Stimulated activated CD4-positive, alpha-beta T cell treated with anti-CD3 and anti-CD28 coated beads, Interleukin-1b, Interleukin-23, amount 100 ng/mL, for 24 hours (primary cell): Measurements from ENCODE around the gene ST8SIA1.

ENCODE experiments used
- DNase-seq, 4 experiments: peaks; one replicate each; pipeline ENCODE4 v3.0.0-alpha.2; 2020; ENCODE audit warnings: low read depth in 4 of 4, low spot score in 1 of 4

The ST8SIA1 gene

DNA sequence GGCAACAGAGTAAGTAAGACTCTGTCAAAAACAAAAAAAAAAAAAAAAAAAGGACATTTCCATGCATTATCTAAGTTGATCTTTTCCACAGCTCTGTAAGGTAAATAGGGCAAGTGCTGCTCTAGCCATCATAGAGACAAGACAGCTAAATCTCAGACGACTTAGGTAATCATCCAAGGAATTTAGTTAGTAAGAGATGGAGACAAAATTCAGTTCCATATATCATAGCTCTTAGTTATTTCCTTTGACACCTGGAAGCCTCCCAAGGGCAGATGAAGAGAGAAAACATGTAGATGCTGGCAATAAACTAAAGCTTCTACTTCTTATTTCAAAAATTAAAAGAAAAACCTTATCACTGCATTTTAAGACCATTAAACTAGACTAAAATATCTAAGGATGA is 48.7 kb downstream of the ST8SIA1 start:
- no peak for DNase-seq

DNA sequence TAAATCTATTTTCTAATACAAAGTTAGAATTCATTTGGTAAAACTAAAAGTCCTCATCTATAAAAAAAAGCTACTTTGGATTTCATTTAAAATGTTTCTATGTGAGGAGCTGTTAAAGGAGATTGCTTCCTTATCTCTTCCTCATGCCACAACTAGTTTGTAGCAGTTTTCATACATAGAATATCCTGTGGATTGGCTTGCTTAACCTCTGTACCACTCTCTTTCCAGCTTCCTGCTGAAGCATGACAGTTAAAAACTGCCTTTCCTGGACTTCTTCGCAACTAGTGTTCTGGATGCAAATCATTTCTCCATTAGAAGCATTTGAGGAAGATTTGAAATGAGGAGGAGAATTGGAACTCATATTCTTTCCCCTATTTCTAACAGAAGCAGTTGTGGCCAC is 49.6 kb downstream of the ST8SIA1 start:
- no peak for DNase-seq

DNA sequence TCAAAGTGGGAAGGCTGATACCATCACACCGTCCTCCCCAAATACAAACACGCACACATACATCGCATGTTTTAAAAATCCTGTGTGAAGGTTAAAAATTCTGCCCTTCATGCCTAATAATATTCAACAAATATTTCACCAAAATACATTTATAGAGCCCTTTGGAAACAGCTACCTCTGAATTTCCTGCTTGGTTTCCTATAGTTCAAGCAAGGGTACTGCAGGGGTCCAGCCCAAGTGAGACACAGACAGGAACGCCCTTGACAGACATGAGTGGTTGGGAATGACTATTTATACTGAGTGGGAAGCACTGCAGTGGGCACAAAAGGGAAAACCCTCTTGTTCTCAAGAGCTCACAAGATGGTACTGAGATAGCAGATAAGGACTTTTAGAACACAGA is 51.0 kb downstream of the ST8SIA1 start:
- DNase-seq, result no peak

DNA sequence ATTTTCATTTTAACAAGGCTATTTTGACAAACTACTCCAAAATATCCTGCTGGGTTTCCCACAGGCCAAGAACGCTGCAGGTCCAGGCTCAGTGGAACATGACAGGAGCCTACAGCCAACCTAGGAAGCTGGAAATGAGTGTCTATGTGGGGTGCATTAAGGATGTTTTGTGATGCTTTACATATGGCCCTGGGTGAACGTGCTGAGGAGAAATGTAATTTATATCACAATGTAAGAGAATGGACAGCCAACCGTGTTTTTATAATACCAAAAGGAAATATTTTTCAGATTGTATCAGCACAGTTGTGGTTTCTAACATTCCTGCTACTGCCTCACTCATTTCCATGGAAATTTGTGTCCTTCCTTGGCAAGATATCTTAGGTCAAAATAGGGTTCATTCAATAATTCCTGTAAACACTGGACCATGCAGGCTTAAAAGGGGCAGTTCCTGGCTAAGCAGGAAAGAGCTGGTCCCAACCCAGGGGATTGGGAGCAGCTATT is 51.5 kb downstream of the ST8SIA1 start:
- DNase-seq, result no peak

DNA sequence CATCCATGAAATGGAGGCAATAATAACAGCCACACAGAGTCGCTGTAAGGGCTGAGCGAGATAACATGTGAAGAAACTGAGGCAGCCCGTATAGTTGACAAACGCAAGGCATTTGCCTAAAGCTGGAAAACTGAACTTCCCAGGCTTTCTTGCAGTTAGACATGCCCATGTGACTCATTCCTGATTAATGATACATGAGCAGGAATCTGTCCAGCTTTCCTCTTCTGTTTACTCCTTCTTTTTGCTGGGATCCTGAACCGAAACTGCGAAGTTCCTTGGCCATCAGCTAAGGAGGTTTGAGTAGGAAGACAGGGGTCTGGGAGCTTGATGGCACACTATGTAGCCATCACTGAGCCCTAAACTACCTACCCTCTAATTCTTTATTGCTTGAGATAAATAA is 52.2 kb downstream of the ST8SIA1 start:
- DNase-seq, result no peak

DNA sequence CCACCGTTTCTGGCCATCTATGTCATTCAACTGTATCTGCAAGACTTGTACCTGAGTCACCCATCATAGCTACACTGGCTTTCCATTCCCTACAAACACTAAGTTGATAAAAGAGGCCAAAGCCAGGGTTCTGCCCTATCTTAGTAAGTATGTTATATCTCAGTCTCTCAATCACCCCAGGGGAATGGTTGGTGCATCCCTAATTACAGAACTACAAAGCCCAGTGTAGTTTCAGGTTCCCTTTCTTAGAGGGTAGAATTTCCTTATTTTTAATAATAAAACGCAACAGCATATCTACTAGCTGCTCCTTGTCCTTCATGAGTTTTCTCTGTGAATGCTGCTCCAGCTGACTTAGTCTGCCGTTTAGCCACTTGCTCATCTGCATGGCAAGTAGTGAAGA is 57.6 kb downstream of the ST8SIA1 start:
- DNase-seq, result no peak

DNA sequence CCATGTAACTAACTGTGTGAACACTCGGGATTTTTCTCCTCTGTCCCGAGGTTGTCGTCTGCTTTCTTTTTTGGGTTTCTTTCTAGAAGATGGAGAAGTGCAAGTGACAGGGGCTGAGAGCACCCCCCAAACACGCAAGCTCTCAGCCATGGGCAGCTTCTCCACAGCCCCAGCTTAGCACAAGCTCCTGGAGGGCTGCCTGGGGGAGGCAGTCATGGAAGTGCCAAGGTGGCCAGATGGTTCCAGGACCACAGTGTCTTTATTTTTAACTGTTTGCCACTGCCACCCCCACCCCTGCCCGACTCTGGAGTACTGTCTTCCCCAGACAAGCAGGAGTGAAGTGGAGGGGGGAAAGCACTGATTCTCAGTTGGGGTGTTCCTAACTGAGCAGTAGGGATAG is 58.2 kb downstream of the ST8SIA1 start:
- no peak for DNase-seq

DNA sequence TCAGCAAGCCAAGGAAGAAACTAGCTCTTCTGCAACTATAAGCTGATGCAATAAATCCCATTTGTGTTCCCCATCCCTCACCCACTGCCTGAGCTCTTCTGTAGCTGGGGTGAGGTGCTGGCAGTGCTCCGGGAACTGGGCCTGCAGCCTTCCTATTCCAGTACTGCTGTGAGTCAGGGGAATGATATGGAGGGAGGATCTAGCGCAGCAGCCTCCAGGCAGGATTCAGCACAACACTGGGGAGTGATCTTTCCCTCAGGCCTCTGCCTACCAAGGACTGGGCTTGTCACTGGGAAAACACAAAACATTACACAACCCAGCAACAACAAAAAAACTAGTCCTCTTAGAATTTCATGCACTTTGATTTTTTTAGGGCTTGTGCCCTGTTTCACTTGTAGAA is 58.7 kb downstream of the ST8SIA1 start:
- DNase-seq, result no peak

DNA sequence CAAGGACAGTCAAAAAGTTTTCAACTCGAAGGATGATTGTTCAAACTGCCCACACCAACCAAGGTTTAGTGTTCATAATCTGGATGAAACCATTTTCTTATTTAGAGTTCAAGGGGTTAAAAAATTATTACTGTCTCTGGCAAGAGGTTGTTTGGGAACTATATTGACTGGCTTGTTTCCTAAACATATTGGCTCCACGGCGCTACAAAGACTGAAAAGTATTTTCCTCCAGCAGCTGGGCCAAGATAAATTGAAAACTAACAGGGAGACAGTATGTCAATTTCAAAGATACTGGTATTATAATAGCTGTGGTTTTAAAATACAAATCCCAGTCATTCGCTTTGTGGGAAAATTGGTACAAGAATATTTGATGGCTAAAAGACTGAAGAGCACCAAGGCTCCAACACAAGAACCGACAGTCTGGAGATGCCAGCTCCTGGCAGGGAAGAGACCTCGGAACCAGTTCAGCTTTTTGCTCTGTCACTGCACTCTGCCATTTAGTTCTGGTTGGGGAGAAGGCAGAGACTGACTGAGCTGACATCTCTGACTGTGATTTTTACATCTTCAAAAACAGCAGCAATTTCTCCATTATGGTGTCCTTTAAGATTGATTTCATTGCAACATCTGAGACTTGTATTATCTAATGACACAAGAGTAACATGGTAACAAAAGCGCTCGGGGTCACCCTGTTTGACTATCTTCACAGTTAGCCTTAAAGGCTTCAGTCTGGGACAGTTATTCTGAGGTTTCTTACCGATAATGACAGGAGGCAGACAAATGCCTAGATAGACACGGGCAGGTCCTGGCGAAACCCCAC is 62.0 kb downstream of the ST8SIA1 start:
- no peak for DNase-seq

DNA sequence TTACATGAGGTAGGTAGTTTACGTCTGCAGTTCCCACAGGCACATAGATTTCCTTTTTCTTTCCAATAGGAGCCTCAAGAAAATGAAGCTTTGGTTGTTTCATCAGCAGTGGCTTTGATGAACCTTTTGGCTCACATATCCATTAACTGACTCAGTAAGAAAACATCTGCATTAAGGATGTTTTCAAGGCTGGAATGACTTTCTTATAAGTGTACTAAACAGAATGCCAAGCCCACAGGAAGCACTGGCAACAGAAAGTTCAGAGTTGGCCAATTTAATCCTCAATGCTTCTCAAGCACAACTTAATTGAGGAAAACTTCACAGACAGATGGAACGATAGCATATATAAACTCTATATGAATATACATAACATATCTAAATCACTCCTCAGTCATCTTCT is 63.5 kb downstream of the ST8SIA1 start:
- no peak for DNase-seq

DNA sequence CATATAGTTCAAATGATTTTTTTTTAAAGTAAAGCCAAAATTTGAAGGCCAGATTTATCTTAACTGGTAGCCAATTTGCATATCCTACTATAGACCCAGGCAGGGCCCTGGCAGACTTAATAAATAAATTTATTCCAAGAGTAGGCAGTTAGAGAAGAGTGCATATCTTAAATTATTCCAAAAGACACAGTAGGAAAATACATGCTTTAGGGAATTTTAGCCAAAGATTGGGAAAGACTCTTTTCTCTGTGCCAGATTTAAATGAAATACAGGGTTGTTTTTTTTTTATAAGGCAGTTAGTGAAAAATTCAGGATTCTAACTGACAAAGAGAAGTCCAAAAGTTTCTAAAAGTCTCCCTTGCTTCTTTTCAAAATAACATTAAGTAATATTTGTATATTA is 65.5 kb downstream of the ST8SIA1 start:
- DNase-seq, result no peak

DNA sequence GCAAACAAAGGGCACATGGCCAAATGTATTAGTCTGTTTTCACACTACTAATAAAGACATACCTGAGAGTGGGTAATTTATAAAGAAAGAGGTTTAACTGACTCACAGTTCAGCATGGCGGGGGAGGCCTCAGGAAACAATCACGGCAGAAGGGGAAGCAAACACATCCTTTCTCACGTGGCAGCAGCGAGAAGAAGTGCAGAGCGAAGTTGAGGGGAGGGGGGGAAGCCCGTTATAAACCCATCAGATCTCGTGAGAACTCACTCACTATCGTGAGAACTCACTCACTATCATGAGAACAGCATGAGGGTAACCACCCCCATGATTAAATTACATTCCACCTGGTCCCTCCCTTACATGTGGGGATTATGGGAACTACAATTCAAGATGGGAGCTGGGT is 66.1 kb downstream of the ST8SIA1 start:
- no peak for DNase-seq

DNA sequence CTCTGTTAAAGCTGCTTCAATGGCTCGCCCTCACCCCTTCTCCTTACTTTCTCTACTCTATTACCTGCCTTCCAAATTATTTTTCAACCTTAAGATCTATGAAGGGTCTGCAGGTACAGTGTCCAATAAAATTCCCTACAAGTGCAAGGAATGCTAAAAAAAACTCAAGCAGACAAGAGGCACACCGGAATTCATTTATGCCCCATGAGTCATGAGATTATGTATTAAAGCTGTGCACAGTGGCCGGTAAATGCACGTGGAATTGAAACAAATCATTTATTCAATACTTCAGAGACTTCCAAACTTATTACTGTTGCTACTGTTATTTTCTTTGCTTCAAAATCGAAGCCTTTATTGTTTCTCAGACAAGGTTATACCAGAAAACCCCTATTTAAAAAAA is 68.4 kb downstream of the ST8SIA1 start:
- no peak for DNase-seq

DNA sequence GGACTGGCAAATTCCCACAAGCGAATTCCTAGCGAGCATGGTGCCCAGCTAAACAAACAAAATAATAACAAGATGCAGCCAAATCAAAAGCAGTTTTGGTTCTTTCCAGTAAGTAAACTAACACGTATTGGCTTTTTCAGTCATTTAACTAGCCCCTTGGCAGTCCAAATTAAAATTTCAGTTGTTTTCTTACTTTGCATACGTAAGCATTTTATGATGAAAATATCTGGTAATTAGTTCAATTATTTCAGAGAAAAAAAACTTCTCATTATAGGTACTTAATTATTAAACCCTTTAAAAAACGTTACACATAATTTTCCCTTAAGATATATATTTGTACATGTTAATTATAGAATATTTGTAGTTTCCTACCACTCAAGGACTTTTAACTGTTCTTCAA is 70.1 kb downstream of the ST8SIA1 start:
- DNase-seq, result no peak

DNA sequence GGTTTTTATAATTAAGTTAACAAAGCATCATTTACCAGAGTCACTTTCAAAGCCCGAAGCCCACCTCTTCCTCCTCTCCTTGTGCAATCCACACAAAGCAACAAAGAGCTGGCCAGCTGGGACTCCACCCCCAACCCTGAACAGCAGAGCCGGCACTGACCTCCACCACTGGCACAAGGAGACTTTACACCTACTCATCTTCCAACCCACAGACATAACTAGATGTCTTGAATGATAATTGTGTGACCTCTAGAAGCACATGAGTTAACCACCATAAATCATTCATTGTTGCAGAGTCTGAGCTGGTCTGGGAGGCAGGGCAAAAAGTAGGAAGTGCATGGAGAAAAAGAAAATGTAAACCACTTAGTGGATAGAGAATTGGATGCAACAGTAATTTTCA is 72.2 kb downstream of the ST8SIA1 start:
- DNase-seq, result no peak

DNA sequence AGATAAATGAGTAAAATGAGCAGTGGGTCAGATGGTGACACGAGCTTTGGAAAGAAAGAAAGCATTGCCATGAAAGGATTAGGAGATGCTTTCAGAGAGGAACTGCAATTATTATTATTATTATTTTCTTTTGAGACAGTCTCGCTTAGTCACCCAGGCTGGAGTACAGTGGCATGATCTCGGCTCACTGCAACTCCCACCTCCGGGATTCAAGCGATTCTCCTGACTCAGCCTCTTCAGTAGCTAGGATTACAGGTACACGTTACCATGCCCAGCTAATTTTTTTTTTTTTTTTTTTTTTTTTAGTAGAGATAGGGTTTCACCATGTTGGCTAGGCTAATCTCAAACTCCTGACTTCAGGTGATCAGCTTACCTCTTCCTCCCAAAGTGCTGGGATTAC is 77.4 kb downstream of the ST8SIA1 start:
- no peak for DNase-seq

DNA sequence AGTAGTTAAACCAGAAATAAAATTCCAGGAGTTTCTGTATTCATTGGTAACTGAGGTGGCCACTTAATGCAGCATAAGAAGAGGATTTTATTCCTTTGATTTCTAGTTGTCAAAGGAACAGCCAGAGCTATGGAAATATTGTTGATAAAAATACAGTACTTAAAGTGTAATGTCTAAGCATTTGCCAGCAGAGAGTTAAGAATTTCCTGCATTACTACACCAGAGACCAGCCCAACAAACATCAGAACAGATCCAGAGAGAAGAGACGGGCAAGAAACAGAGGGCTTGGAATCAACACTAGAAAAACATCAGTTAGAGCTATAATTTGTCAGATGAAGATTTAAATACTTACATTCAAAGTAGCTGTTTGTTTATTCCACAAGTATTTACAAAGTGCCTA is 77.9 kb downstream of the ST8SIA1 start:
- no peak for DNase-seq

DNA sequence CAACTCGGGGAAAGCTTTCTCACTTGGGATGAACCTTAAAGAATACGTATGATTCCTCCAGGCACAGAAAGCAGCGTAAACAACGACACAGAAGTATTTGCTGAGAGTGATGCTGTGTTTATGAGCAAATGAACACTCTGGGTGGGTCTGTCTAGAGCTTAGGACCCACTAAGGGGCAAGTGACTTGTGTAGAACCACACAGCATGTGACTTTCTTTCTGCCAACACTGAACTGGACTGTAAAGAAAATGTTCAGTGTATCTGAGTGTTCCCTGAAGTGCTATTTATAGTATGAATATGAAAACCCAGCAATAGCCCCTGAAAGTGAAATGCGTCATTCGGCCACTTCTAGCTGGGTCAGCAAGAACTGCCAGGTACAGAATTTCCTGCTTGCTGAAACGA is 78.5 kb downstream of the ST8SIA1 start:
- no peak for DNase-seq

DNA sequence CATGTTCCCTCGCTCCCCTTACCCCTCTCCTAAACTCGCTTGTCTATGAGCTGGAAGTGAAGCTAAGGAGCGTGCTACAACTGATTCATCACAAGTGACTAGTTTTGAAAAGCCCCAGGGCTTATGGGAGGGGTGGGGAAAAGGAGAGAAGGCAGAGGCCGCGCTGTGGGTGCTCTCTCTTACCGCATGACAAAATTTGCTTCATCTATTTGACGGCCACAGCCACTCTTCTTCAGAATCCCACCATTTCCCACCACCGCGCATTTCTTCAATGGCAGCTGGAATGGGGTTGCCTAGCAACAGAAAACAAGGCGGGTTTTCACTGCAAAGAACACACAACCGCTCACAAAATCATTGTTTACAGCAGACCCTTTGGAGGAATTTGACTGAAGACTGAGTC is 79.4 kb downstream of the ST8SIA1 start:
- DNase-seq, result no peak

DNA sequence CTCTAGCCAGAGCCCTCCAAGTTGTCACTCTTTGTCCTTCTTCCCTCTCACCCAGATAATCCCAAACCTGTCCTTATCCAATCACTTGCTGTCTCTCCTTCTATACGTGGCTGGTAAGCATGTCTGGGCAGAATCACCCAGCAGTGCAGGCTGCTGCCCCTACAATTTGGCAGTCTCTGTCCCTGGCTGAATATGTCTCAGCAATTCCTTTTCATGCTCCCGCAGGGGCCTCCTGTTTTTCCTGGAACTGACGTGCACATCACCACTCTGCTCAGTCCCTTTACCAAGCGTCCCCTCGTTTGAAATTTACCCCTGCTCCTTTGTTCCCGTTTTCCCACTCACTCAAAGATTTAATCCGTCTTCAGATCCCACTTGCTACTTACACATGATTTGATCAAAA is 80.0 kb downstream of the ST8SIA1 start:
- no peak for DNase-seq

DNA sequence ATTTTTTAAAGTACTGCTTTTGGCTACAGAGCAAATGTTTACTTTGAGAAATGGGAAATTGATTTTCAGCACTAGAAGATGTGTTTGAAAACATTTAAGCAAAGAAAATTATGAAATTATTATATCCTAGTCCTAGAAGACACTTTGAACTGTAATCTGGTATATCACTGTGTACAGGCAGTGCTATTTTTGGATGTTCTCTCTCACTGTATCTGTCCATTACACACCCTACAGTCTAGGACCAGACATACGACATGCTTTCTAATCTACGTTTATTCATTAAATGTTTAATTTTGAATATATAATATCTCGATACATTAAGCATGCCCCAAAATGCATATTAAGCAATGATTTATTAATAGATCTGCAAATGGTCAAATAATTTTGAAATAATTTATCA is 82.5 kb downstream of the ST8SIA1 start:
- no peak for DNase-seq

DNA sequence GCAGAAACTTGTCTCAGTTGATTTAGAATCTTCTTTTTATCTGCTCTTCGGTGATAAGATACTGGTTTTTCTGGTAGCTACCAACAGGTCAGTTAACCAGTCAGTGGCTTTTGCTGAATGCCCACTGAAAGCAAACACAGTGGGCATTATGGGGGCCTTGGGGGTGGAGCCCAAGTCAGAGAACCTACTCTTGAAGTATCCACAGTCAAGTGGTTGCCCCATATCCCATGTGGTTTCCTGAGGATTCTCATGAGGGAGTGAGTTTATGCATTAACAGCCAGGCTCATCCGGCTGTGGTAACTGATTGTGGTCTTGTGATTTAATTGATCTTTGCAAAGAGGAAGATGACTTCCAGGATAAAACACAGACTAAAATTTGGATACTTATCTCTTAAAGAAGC is 83.7 kb downstream of the ST8SIA1 start:
- no peak for DNase-seq

DNA sequence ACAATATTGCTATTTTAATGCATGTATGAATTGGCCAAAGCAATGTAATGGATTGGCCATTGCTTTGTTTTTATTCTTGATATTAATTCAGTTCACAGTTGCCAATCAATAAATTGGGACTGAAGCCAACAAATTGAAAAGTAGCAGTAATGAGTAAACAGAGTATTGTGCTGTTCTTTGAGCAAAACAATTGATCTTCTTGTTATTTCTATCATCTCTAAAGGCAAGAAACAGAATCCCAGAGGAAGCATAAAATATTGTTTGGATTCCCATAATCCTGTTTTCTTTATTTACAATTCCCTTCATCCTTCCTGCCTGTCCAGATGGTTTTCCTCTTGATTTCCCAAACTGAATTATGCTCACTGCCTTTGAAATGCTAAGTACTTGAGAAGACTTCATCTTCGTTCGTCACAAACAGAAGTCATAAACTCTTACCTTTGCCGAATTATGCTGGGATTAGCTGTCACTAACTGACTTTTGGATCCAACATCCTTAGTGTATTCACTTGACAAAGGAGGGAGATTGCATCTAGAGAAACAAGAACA is 85.9 kb downstream of the ST8SIA1 start:
- DNase-seq, result no peak
